Stimulated activated naive B cell treated with anti-CD40 and anti-IgM and Interleukin-4, amounts not matched to agents 10 μg/mL and 1 μg/mL and 100 μg/mL, for 72 hours (primary cell): ENCODE results near the gene ANXA10.
"Not testable (repeated sequence)": the region's sequence is repeated elsewhere in the genome, so short reads cannot be mapped to it uniquely, and the experiment has no call there.

Experiments used
- ATAC-seq, 2 donors: fragments of 150-1000 bp; cut with Tn5 transposase; replicated peaks; 2 replicates each; pipeline ENCODE4 v1.10.0; 2021; ENCODE audit warnings: moderate library complexity in 1 of 2
- DNase-seq: peaks from one replicate; pipeline ENCODE4 v3.0.0; 2021
- H3K27ac Mint-ChIP-seq: one replicate; pipeline ENCODE4 v1.8.0; 2022; ENCODE audit warnings: mild to moderate bottlenecking, mixed read lengths
- H3K27me3 Mint-ChIP-seq, 2 donors: one replicate each; pipeline ENCODE4 v1.8.0; 2022; ENCODE audit warnings: mixed read lengths in 2 of 2
- H3K36me3 Mint-ChIP-seq, 2 donors: one replicate each; pipeline ENCODE4 v1.8.0; 2022; ENCODE audit warnings: mixed read lengths in 2 of 2, mild to moderate bottlenecking in 1 of 2
- H3K4me1 Mint-ChIP-seq, 2 donors: one replicate each; pipeline ENCODE4 v1.8.0; 2022; ENCODE audit warnings: mixed read lengths in 2 of 2, mild to moderate bottlenecking in 1 of 2
- H3K4me3 Mint-ChIP-seq, 2 donors: one replicate each; pipeline ENCODE4 v1.8.0; 2022; ENCODE audit warnings: mild to moderate bottlenecking in 2 of 2, mixed read lengths in 2 of 2, moderate library complexity in 1 of 2
- H3K9me3 Mint-ChIP-seq, 2 donors: one replicate each; pipeline ENCODE4 v1.8.0; 2022; ENCODE audit warnings: mixed read lengths in 2 of 2, mild to moderate bottlenecking in 1 of 2

ANXA10 gene

GRCh38 chr4:168208957-168209614 is 116.7 kb downstream of the ANXA10 start:
- H3K36me3 Mint-ChIP-seq = peaks cover 4 to 20% of the 10 kb centered on the region in 2 donors
- H3K4me1 Mint-ChIP-seq = peaks cover 0 to 3% of the 10 kb centered on the region in 2 donors
- no peak overlapping the region for H3K27ac Mint-ChIP-seq
- H3K4me3 Mint-ChIP-seq = no peak overlapping the region
- H3K9me3 Mint-ChIP-seq = peaks cover 14 to 19% of the 10 kb centered on the region in 2 donors
- no peaks in the 10 kb centered on the region for H3K27me3 Mint-ChIP-seq
- ATAC-seq (no peak), DNase-seq (no peak)

GRCh38 chr4:168212656-168213055 is 120.3 kb downstream of the ANXA10 start:
- no peak for ATAC-seq
- peaks cover 5 to 12% of the 10 kb centered on the region in 2 donors for H3K9me3 Mint-ChIP-seq

GRCh38 chr4:168213511-168213910 is 121.2 kb downstream of the ANXA10 start:
- ATAC-seq, H3K27me3 Mint-ChIP-seq, H3K4me3 Mint-ChIP-seq, H3K4me1 Mint-ChIP-seq, DNase-seq, H3K27ac Mint-ChIP-seq: not testable (repeated sequence)
- peaks cover 5 to 14% of the 10 kb centered on the region in 2 donors for H3K9me3 Mint-ChIP-seq
- peaks cover 31 to 51% of the 10 kb centered on the region in 2 donors for H3K36me3 Mint-ChIP-seq

More at GRCh38 chr4:168212656-168213055, 120.3 kb downstream of the ANXA10 start:
- no peak for DNase-seq
- peaks cover 25 to 45% of the 10 kb centered on the region in 2 donors for H3K36me3 Mint-ChIP-seq
- H3K4me3 Mint-ChIP-seq = no peak overlapping the region
- peaks cover 0 to 3% of the 10 kb centered on the region in 2 donors for H3K4me1 Mint-ChIP-seq
- H3K27ac Mint-ChIP-seq = no peak overlapping the region
- no peaks in the 10 kb centered on the region for H3K27me3 Mint-ChIP-seq

- no peaks in the 10 kb centered on the region for H3K4me1 Mint-ChIP-seq
- no peak overlapping the region for H3K27ac Mint-ChIP-seq
- ATAC-seq (no peak), DNase-seq (no peak)
- H3K4me3 Mint-ChIP-seq = no peak overlapping the region
- H3K9me3 Mint-ChIP-seq = peaks cover 0 to 9% of the 10 kb centered on the region in 2 donors
- H3K27me3 Mint-ChIP-seq = no peaks in the 10 kb centered on the region
- H3K36me3 Mint-ChIP-seq = peaks cover 44 to 62% of the 10 kb centered on the region in 2 donors
Observed at GRCh38 chr4:168218645-168219044, 126.3 kb downstream of the ANXA10 start.

- no peak overlapping the region for H3K27ac Mint-ChIP-seq
- H3K36me3 Mint-ChIP-seq = peaks cover 27 to 43% of the 10 kb centered on the region in 2 donors
- no peaks in the 10 kb centered on the region for H3K4me1 Mint-ChIP-seq
- H3K27me3 Mint-ChIP-seq = no peaks in the 10 kb centered on the region
- H3K4me3 Mint-ChIP-seq = no peak overlapping the region
- DNase-seq (no peak), ATAC-seq (no peak)
- peaks cover 0 to 2% of the 10 kb centered on the region in 2 donors for H3K9me3 Mint-ChIP-seq
Observed at GRCh38 chr4:168220893-168221292, 128.6 kb downstream of the ANXA10 start.

- Mint-ChIP-seq H3K4me3 (no peak overlapping the region), H3K9me3 (peaks cover 0 to 2% of the 10 kb centered on the region in 2 donors), H3K36me3 (peaks cover 27 to 43% of the 10 kb centered on the region in 2 donors), H3K4me1 (no peaks in the 10 kb centered on the region), H3K27ac (no peak overlapping the region), H3K27me3 (no peaks in the 10 kb centered on the region)
- ATAC-seq (no peak), DNase-seq (no peak)
Observed at GRCh38 chr4:168221301-168221700, 129.0 kb downstream of the ANXA10 start.
